Cardiac septum (tissue), 1 donor: ENCODE measurements around the gene MRPL14. TPM values are rescaled to one million over a fixed set of nuclear protein-coding genes. Genes with fewer than 3 reads are reported as not detected.

Experiments
- DNase-seq: peaks from one replicate; pipeline ENCODE4 v3.0.0-alpha.2; 2020; ENCODE audit warnings: low spot score
- intact Hi-C: fragments of 100-400 bp; cut with DNase I; formaldehyde crosslinking; loops from one replicate; pipeline ENCODE4 v1.14.0; 2022
- total RNA-seq: library from RNA; stranded (reverse); fragmentation: NEBNext Ultra II Directional; extraction: Animal tissue kit (Norgen Biotek cat#: 25700); gene quantifications from one replicate; pipeline ENCODE4 v1.2.1, GENCODE V29; 2021
- donor health status: DM: no; HTN: no; CAD: no.

MRPL14 gene
- total RNA-seq, 1 donor from 2014 or later = 36.7 TPM

- intact Hi-C loops = no loop called here
- DNase-seq = no peak
These were observed 39.6 kb downstream of the MRPL14 start for GRCh38 chr6:44087623-44088022.

- intact Hi-C loops = no loop called here
- no peak for DNase-seq
These were observed 40.2 kb downstream of the MRPL14 start for GRCh38 chr6:44086931-44087574.

GRCh38 chr6:44085219-44085618, 42.0 kb downstream of the MRPL14 start:
- intact Hi-C loops = no loop called here
- DNase-seq = no peak

GRCh38 chr6:44084231-44085014, 42.8 kb downstream of the MRPL14 start:
- intact Hi-C loops = loop anchor here (5.0 kb wide), 1 partner anchor 477 kb away; no protein-coding TSS in a partner anchor
- DNase-seq = no peak

GRCh38 chr6:44082872-44083321, 44.4 kb downstream of the MRPL14 start:
- no peak for DNase-seq
- intact Hi-C loops = loop anchor here (5.0 kb wide), 1 partner anchor 476 kb away; no protein-coding TSS in a partner anchor

GRCh38 chr6:44081753-44082152, 45.5 kb downstream of the MRPL14 start:
- no peak for DNase-seq
- intact Hi-C loops = loop anchor here (5.0 kb wide), 1 partner anchor 474 kb away; no protein-coding TSS in a partner anchor

- intact Hi-C loops = loop anchor here (5.0 kb wide), 1 partner anchor 474 kb away; no protein-coding TSS in a partner anchor
- no peak for DNase-seq
These were observed 46.4 kb downstream of the MRPL14 start for GRCh38 chr6:44080561-44081521.

GRCh38 chr6:44079672-44080071, 47.6 kb downstream of the MRPL14 start:
- DNase-seq = no peak
- intact Hi-C loops = loop anchor here (1.0 to 5.0 kb wide), 2 partner anchors 310 to 472 kb away; no protein-coding TSS in a partner anchor

GRCh38 chr6:44078827-44079671, 48.2 kb downstream of the MRPL14 start:
- intact Hi-C loops = loop anchor here (1.0 kb wide), 3 partner anchors 310 to 412 kb away; no protein-coding TSS in a partner anchor
- DNase-seq = no peak

- intact Hi-C loops = loop anchor here (1.0 kb wide), 2 partner anchors 354 to 411 kb away; no protein-coding TSS in a partner anchor
- no peak for DNase-seq
These were observed 48.9 kb downstream of the MRPL14 start for GRCh38 chr6:44078219-44078826.

GRCh38 chr6:44077214-44077946, 49.9 kb downstream of the MRPL14 start:
- intact Hi-C loops = loop anchor here (2.0 kb wide), 1 partner anchor 123 kb away; no protein-coding TSS in a partner anchor
- no peak for DNase-seq

GRCh38 chr6:44076356-44077213, 50.7 kb downstream of the MRPL14 start:
- intact Hi-C loops = loop anchor here (2.0 kb wide), 1 partner anchor 122 kb away; no protein-coding TSS in a partner anchor
- DNase-seq = no peak

GRCh38 chr6:44075647-44076355, 51.5 kb downstream of the MRPL14 start:
- intact Hi-C loops = loop anchor here (2.0 kb wide), 1 partner anchor 121 kb away; no protein-coding TSS in a partner anchor
- no peak for DNase-seq

- DNase-seq = no peak
- intact Hi-C loops = loop anchor here (1.0 kb wide), 1 partner anchor 303 kb away; no protein-coding TSS in a partner anchor
These were observed 52.2 kb downstream of the MRPL14 start for GRCh38 chr6:44074813-44075646.

GRCh38 chr6:44074439-44074812, 52.8 kb downstream of the MRPL14 start:
- DNase-seq = no peak
- intact Hi-C loops = loop anchor here (1.0 kb wide), 1 partner anchor 302 kb away; no protein-coding TSS in a partner anchor
